T follicular helper cell (primary cell): ENCODE results near the gene AOPEP.
"Not testable (repeated sequence)": the region's sequence is repeated elsewhere in the genome, so short reads cannot be mapped to it uniquely, and the experiment has no call there.

Experiments
- DNase-seq: peaks from one replicate; pipeline ENCODE4 v3.0.0-alpha.2; 2020; ENCODE audit warnings: low read depth

Gene AOPEP

GRCh38 chr9:94934816-94935328, 208.4 kb downstream of the AOPEP start:
- no peak for DNase-seq

DNA sequence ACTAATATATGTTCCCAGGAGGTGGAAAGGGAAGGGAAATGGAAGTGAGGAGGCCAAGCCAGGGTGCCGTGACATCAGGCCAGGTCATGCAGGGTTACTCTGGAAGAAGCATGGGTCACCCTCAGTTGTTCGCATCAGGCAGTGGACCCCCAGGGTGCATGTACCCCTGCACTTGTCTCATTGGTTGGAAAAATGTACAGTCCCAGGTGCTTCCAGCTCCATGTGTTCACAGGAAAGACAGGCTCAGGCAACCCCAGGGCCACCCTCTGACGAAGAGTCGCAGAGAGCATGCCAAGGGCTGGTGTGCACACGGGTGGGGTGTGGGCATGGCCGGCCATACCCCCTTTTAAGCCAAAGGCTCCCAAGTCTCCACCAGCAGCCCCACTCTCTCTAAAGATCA, 208.9 kb downstream of the AOPEP start:
- DNase-seq: no peak

GRCh38 chr9:94936419-94936818, 209.9 kb downstream of the AOPEP start:
- DNase-seq: no peak

- DNase-seq: no peak
These were observed 210.9 kb downstream of the AOPEP start for GRCh38 chr9:94937214-94937903.

- DNase-seq: no peak
These were observed 211.9 kb downstream of the AOPEP start for GRCh38 chr9:94938384-94938783.

DNA sequence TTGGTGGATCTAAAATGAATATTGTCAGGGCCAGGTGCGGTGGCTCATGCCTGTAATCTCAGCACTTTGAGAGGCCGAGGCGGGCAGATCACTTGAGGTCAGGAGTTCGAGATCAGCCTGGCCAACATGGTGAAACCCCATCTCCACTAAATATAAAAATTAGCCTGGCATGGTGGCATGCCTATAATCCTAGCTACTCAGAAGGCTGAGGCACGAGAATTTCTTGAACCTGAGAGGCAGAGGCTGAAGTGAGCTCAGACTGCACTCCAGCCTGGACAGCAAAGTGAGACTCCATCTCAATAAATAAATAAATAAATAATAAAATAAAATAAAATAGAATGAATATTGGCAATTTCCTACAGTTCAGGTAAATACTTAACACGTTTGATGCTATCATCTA, 213.8 kb downstream of the AOPEP start:
- DNase-seq: not testable (repeated sequence)

- no peak for DNase-seq
These were observed 214.8 kb downstream of the AOPEP start for GRCh38 chr9:94941211-94941875.

GRCh38 chr9:94944626-94945025, 218.1 kb downstream of the AOPEP start:
- no peak for DNase-seq

- DNase-seq: no peak
These were observed 219.0 kb downstream of the AOPEP start for GRCh38 chr9:94945197-94946144.

- DNase-seq: no peak
These were observed 219.8 kb downstream of the AOPEP start for GRCh38 chr9:94946256-94946655.

DNA sequence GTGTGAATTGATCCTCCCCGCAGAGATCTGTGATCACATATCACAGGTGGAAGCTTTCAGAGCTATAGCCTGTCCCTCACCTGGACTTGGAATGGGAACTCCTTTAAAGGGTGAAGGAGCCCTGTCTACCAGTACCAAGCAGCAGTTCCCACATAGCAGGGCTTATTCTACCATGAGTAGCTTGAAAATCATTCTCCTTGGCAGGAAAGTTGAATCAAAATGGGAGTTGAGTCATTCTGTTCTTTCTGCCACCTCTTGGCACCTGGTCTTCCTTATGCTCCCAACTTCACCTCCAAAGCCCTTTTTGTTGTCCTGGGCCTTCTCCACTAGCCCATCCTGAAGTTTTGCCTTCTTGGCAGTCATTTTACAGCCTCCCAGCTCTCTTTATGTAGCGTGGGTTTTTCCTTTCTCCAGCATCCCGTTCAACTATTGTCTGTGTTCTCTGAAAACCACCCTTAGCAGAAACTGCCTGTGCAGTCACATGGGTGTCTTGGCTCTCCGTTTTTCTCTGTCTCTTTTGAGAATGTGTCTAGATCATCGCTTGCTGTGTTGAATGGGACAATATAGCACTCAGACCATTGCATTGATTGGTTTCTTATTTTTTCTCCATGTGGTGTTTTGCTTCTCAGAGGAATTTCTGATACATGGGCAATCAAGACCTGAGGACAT, 222.2 kb downstream of the AOPEP start:
- DNase-seq: no peak

DNA sequence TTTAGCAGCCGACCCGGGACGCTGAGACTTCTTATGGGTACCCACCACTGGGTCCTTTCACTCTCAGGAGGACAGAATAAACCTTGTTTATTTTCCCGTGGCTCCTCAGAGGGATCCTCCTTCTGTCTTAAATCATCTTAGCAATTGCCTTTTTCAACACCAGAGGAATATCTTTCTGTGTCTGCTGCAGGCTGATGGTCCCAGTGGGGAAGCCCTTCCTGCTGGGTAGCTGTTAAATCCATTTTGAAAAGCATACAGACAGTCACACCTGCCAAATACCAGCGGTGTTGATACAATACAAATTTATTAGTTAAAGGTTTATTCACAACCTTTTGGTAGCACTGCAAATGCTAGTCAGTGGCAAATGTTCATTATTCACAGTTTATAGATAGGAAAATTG, 222.9 kb downstream of the AOPEP start:
- DNase-seq: no peak

- DNase-seq: no peak
These were observed 223.6 kb downstream of the AOPEP start for GRCh38 chr9:94950040-94950578.

DNA sequence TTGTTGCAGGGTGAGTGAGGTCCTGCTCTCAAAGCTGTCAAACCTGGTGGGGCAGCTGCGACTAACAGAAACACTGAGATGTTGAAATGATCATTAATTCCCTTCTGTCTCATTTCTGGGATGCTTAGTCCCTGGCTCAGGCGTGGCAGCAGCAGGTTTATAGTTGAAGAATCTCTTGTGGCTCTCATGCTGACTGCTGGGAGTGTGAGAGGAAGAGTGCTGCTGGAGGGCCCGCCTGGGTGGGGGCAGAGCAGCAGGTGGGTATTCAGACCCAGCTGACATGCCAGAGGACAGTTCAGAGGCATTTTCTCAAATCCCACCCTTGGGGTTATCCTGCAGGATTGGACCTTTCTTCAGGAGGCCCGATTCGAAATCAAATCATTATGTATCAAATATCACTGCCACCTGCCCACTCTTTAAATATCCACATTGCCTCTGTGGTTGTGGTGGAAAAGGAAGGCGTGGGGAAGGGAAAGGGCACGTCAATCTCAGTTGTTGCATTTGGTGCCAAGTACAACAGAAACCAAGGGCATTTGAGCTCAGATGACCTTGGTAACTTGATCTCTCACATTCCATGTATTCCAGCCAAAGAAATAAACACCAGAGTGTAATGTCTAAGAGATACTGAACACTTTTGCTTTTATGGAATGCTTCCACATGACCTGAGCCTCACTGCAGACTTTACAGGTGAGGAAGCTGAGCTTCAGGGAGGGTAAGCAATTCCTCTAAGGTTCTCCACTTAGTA, 224.3 kb downstream of the AOPEP start:
- DNase-seq: no peak

DNA sequence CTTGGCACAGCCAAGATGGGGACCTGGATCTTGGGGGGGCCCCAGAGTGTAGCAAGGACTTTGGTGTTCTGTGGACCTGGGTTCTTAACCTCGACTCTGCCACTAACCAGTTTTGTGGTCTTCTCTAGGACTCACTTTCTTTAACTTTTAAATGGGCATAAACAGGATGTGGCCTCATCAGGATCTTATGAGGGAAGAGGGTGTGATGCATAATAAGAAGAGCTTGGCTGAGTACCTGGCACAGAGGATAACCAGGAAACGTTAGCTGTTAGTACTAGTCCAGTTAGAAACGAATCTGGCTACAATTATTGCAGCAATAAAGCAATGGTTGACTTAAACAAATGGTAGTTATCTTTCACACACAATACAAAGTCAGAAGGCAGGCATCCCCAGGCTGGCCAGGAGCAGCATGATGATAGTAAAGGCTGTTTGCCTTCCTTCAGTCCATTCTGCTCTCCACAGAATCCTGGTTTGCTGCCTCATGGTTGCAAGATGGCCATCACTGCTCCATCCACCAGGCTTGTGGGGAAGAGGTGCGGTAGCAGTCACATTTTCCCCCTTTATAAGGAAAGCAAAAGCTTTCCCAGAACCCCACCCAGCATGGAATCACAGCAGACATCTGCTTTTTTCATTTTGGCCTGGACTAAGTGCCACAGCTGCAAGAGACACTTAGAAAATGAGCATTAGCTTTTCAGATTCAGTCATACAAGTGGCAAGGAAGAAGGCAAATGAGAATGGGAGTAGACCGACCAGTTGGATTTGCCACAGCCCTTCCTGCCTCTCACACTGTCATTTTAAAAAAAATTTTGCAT, 225.0 kb downstream of the AOPEP start:
- no peak for DNase-seq

DNA sequence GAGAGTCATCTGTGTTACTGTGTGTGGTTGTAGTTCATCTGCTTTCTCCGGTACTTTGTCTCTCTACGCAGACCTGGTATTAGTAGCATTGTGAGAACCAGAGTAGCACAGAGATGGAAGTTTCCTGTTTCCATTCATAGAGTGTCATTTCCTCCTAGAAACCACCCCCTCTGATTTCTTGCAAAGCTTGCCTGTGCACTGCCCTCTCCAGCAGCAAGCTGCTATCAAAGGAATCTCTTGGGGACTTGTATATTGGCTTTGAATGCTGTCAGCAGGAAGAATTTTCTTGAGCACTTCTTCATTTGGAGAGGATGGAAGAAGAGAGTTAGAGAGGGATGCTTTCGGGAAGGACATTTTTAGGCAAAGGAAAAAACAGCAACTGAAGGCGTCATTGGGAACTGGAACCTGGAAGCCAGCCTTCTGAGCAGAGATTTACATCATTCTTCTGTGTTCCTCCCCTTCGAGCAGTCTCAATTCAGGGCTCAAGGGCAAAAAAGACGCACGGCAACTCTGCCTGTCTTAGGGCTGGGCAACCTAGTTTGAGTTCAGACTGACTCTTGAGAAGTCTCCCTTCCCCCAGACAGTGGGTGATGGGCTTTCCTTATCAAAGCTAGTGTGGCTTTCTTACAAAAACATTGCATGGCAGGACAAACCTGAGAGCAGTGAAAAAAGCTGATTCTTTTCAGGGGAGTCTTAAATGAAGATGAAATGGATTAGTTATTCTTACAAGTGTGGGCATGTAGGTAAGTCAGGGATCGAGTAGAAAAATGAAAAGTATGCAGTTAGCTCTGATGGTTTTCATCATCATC, 226.3 kb downstream of the AOPEP start:
- DNase-seq: no peak

DNA sequence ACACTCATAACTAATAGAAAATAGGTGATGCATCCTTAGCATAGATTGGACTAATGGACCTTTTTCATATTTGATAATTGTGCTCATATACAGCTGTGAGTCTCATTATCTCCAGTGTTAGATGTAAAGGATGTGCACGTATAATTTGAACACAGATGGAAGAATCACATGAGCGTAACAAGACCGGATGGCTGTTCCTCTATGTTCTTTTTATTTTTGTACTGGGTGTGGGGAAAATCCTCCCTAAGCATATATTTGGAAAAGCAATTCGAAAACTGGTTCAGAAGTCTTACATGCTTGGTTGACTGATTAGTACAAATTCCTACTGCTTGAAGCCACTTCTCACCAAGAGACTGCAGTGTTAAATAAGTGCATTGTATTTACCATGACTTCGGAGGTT, 230.2 kb downstream of the AOPEP start:
- DNase-seq: no peak

DNA sequence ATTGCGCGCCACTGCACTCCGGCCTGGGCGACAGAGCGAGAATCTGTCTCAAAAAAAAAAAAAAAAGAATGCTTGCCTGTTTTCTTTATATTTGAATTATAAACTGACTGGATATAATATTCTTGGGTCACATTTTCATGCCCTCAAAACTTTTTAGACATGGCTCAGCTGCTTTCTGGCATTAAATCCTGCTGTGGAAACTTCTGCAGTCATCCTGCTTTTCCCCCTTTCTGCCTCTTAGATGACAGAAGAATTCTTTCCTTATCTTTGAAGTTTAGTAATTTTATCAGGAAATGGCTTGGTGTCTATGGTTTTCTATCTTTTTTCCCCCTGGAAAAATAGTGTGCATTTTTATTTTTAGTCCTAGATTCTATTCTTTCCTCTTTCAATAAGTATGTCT, 234.5 kb downstream of the AOPEP start:
- no peak for DNase-seq

- DNase-seq: no peak
These were observed 235.4 kb downstream of the AOPEP start for GRCh38 chr9:94961870-94962269.
